Measurements from ENCODE around the gene SPATS1. TPM values are rescaled to one million over a fixed set of nuclear protein-coding genes. Genes with fewer than 3 reads are reported as not detected.

SPATS1 gene
- total and polyA plus RNA-seq, 2 donors (not counting 1 experiment from before 2014, with no cell fraction given): not detected

DNA sequence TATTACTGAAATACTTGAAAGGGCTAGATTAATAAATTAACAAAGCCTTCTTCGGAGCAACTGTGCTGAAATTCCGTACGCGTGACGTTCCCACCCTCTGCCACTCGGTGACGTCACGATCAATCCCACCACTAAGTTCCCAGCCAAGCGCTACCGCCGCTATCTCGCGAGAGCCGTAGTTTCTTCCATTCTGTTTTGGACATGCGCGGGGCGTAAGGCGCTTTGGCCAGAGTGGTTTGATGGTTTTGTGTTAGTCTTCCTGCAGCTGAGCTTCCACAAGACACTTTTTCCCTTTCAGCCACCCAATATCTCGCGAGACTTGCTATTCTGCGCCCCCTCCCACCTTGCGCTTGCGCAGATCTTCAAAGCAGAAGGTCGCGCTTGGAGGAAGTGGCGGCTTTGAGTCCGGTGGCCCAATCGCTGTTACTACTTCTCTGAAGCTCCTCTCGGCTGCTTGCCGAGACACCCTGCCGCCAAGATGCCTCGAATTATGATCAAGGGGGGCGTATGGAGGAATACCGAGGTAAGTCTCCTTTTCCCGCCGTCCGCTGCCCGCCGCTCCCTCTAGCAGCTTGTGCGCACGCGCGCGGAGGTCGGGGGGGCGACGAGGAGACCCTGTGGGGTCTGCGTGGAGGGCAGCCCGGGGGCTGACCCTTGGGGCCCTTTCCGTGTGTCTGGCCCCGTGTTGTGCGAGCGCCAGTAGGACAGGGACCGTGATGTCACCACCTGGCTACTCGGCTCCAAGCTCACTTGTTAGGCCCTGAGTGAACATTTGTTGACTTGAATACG is 45.1 kb downstream of the SPATS1 start, which contains the start of gene CDC5L:
TSS of gene CDC5L (plus strand) at position 361 of the 789 bp plus-strand sequence. CDS start at position 479, 118 bp downstream.
- Histone ChIP-seq H3K4me3 (ENCODE audit: control extremely low read depth in 1 of 5, extremely low read depth in 1 of 5, insufficient read depth in 1 of 5, low read depth in 2 of 5, low read length in 4 of 5) (peak within 1 kb of the TSS; percentile 69 to 98 (median 93)), H3K27me3 (replicated peaks in 1 of 4; ENCODE audit: control extremely low read depth in 1 of 4, control insufficient read depth in 3 of 4, insufficient read depth in 4 of 4, low read length in 3 of 4) (no peaks in the 10 kb centered on the region), H2AFZ (ENCODE audit: insufficient read depth, low read depth, low read length, poor library complexity, severe bottlenecking) (peak within 1 kb of the TSS; percentile 73), H3K9ac (ENCODE audit: low read length) (peak within 1 kb of the TSS; percentile 95), H4K20me1 (ENCODE audit: control insufficient read depth, insufficient read depth, low read length, poor library complexity, severe bottlenecking) (peaks cover 38% of the 10 kb centered on the region), H3K9me3 (ENCODE audit: control extremely low read depth in 1 of 3, control insufficient read depth in 2 of 3, insufficient read depth in 1 of 3, low read length in 2 of 3) (no peaks in the 10 kb centered on the region), H3K36me3 (replicated peaks in 1 of 2; ENCODE audit: control extremely low read depth in 1 of 2, control insufficient read depth in 1 of 2, extremely low read depth in 1 of 2, insufficient read depth in 2 of 2, low read length in 1 of 2) (peaks cover 0 to 13% of the 10 kb centered on the region in 2 experiments), H3K4me1 (ENCODE audit: control insufficient read depth in 2 of 2, insufficient read depth in 2 of 2, low read length in 2 of 2) (peaks cover 20 to 21% of the 10 kb centered on the region in 2 donors), H3K4me2 (replicated peaks; ENCODE audit: low read depth, low read length, poor library complexity, severe bottlenecking) (peak within 1 kb of the TSS; percentile 71), H3K27ac (ENCODE audit: low read length in 2 of 2) (peak within 1 kb of the TSS; percentile 83 to 93), H3K79me2 (ENCODE audit: control insufficient read depth, insufficient read depth, low read length) (peaks cover 43% of the 10 kb centered on the region)
- ChIA-PET POLR2A (interaction anchor here (0.6 to 1.1 kb wide), 3 partner anchors 140 to 1458 kb away, joined by 5 read pairs; partner anchors contain the start of genes CNPY3 and HSP90AB1), CTCF (interaction anchor here (0.7 to 1.4 kb wide), 3 partner anchors 49 to 1166 kb away, joined by 3 read pairs; partner anchors contain the start of gene AARS2)
- Mint-ChIP-seq H3K27me3 (no peaks in the 10 kb centered on the region), H3K27ac (peak within 1 kb of the TSS; percentile 99), H3K4me1 (peaks cover 38% of the 10 kb centered on the region), H3K9me3 (ENCODE audit: insufficient read depth) (no peaks in the 10 kb centered on the region), H3K4me3 (peak within 1 kb of the TSS; percentile 100)
- TF ChIP-seq EZH2 (IDR thresholded peaks at IDR 0.05; ENCODE audit: borderline replicate concordance, insufficient read depth, low read depth, low read length, poor library complexity, severe bottlenecking): no peak
- TF ChIP-seq, protein P1, sequence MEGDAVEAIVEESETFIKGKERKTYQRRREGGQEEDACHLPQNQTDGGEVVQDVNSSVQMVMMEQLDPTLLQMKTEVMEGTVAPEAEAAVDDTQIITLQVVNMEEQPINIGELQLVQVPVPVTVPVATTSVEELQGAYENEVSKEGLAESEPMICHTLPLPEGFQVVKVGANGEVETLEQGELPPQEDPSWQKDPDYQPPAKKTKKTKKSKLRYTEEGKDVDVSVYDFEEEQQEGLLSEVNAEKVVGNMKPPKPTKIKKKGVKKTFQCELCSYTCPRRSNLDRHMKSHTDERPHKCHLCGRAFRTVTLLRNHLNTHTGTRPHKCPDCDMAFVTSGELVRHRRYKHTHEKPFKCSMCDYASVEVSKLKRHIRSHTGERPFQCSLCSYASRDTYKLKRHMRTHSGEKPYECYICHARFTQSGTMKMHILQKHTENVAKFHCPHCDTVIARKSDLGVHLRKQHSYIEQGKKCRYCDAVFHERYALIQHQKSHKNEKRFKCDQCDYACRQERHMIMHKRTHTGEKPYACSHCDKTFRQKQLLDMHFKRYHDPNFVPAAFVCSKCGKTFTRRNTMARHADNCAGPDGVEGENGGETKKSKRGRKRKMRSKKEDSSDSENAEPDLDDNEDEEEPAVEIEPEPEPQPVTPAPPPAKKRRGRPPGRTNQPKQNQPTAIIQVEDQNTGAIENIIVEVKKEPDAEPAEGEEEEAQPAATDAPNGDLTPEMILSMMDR (IDR thresholded peaks at IDR 0.05): no peak
- peak; percentile 89 for ATAC-seq (ENCODE audit: low read depth)
- intact Hi-C loops (cut with micrococcal nuclease): loop anchor here (1.0 to 5.0 kb wide), 3 partner anchors 74 to 165 kb away; partner anchors contain the start of genes AARS2, NFKBIE and SLC29A1
- DNase-seq: peak; percentile 98
- WGBS (ENCODE audit: insufficient coverage): under 1% methylated on average over 35 of the region's 56 CpGs
